ENCODE measurements around the gene CT47C1. TPM values are rescaled to one million over a fixed set of nuclear protein-coding genes. Genes with fewer than 3 reads are reported as not detected.

Gene CT47C1
- total and polyA plus RNA-seq, 2 of the 13 experiments (the other 11 are each of a cell fraction or from before 2014, with no cell fraction given) = not detected

DNA sequence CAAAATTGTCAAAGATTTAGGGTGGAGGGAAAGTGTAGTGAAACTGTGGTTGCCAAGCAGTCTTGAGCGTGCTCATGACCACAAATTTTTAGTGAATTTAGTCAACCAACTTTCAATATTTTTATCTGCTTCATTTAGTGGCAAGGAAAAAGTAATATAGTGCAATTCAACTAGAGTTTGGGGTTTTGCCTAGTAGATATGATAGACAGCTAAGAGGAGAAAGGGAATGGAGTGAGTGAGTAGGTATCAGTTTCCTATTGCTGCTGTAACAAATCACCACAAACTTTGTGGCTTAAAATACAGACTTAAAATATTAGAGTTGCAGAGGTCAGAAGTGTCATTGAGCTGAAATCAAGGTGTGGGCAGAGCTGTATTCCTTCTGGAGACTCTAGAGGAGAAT lies 3.7 kb upstream of the CT47C1 start:
- intact Hi-C loops (cut with micrococcal nuclease; ENCODE audit: unreplicated experiment) = no loop called here

More for the DNA sequence above, 3.7 kb upstream of the CT47C1 start:
- ChIA-PET CTCF (ENCODE audit: low intra/inter-chr PET ratio, low total read pairs) (no interaction called here), POLR2A (no interaction called here)
- TF ChIP-seq ZNF605 (CRISPR knock-in tag; IDR thresholded peaks at IDR 0.05) (no peak), SETDB1 (CRISPR knock-in tag; IDR thresholded peaks at IDR 0.05; ENCODE audit: borderline replicate concordance) (no peak), ZNF12 (CRISPR knock-in tag; IDR thresholded peaks at IDR 0.05) (peak; percentile 71)
- TF ChIP-seq, protein P1, sequence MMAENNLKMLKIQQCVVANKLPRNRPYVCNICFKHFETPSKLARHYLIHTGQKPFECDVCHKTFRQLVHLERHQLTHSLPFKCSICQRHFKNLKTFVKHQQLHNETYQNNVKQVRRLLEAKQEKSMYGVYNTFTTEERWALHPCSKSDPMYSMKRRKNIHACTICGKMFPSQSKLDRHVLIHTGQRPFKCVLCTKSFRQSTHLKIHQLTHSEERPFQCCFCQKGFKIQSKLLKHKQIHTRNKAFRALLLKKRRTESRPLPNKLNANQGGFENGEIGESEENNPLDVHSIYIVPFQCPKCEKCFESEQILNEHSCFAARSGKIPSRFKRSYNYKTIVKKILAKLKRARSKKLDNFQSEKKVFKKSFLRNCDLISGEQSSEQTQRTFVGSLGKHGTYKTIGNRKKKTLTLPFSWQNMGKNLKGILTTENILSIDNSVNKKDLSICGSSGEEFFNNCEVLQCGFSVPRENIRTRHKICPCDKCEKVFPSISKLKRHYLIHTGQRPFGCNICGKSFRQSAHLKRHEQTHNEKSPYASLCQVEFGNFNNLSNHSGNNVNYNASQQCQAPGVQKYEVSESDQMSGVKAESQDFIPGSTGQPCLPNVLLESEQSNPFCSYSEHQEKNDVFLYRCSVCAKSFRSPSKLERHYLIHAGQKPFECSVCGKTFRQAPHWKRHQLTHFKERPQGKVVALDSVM (CRISPR knock-in tag; IDR thresholded peaks at IDR 0.05) = no peak
- TF ChIP-seq, protein P2, sequence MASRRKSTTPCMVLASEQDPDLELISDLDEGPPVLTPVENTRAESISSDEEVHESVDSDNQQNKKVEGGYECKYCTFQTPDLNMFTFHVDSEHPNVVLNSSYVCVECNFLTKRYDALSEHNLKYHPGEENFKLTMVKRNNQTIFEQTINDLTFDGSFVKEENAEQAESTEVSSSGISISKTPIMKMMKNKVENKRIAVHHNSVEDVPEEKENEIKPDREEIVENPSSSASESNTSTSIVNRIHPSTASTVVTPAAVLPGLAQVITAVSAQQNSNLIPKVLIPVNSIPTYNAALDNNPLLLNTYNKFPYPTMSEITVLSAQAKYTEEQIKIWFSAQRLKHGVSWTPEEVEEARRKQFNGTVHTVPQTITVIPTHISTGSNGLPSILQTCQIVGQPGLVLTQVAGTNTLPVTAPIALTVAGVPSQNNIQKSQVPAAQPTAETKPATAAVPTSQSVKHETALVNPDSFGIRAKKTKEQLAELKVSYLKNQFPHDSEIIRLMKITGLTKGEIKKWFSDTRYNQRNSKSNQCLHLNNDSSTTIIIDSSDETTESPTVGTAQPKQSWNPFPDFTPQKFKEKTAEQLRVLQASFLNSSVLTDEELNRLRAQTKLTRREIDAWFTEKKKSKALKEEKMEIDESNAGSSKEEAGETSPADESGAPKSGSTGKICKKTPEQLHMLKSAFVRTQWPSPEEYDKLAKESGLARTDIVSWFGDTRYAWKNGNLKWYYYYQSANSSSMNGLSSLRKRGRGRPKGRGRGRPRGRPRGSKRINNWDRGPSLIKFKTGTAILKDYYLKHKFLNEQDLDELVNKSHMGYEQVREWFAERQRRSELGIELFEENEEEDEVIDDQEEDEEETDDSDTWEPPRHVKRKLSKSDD (CRISPR knock-in tag; IDR thresholded peaks at IDR 0.05; ENCODE audit: low read depth) = no peak
- no peak for FAIRE-seq
- H3K4me3 ChIP-seq (replicated peaks in 1 of 3; ENCODE audit: insufficient read depth in 1 of 3, low read depth in 2 of 3, low read length in 3 of 3) = no peak overlapping the region
- H4K20me1 ChIP-seq (ENCODE audit: insufficient read depth, low read length) = no peaks in the 10 kb centered on the region
- H3K9ac ChIP-seq (ENCODE audit: insufficient read depth, low read depth, low read length) = no peak overlapping the region
- H3K27ac ChIP-seq (ENCODE audit: extremely low read length, insufficient read depth, low read length) = no peak overlapping the region
- H3K9me3 ChIP-seq (ENCODE audit: low read length) = no peaks in the 10 kb centered on the region
- ATAC-seq = no peak
- in situ Hi-C loops (cut with HindIII; ENCODE audit: extremely low pct_ligation_motif_present, low pct_unique_long_range_greater_than_20kb) = loop anchor here (10.0 kb wide), 1 partner anchor 224 kb away; no protein-coding TSS in a partner anchor
- H3K79me2 ChIP-seq (ENCODE audit: insufficient read depth, low read length) = no peaks in the 10 kb centered on the region
- H3K36me3 ChIP-seq (replicated peaks in 1 of 2; ENCODE audit: control insufficient read depth in 1 of 2, insufficient read depth in 2 of 2, low read length in 2 of 2) = no peaks in the 10 kb centered on the region
- no peak for DNase-seq (ENCODE audit: low spot score)
- H3K4me1 ChIP-seq (ENCODE audit: insufficient read depth, low read length) = no peaks in the 10 kb centered on the region
- no peak overlapping the region for H2AFZ ChIP-seq (ENCODE audit: low read length)
- no peak overlapping the region for H3K4me2 ChIP-seq (ENCODE audit: low read depth, low read length)
- no TSS peak for BruUV-seq (replicated peaks)
- H3K27me3 ChIP-seq (ENCODE audit: control insufficient read depth in 1 of 2, insufficient read depth in 2 of 2, low read length in 2 of 2) = no peaks in the 10 kb centered on the region
- WGBS (ENCODE audit: low lambda C conversion rate) = 0% methylated on average over 1 of the region's 1 CpG

All from HepG2 (cell line).